K562 (cell line): ENCODE data around the gene ZBTB16. TPM values are rescaled to one million over a fixed set of nuclear protein-coding genes. Genes with fewer than 3 reads are reported as not detected.
A peak's percentile ranks its signal among the peaks of the same experiment; 100 is the strongest.

Experiments
- CC2D1A ChIP-seq: fragments of 450-650 bp; IDR thresholded peaks from 2 replicates; pipeline ENCODE4 v1.6.1; 2017; ENCODE audit warnings: mild to moderate bottlenecking
- DEAF1 ChIP-seq: fragments of 450-650 bp; formaldehyde crosslinking; IDR thresholded peaks from 2 replicates; pipeline ENCODE4 v1.4.0; 2020; ENCODE audit warnings: mild to moderate bottlenecking, moderate library complexity
- HNRNPL ChIP-seq: fragments of 200-400 bp; formaldehyde crosslinking; IDR thresholded peaks from 2 replicates; pipeline ENCODE4 v1.6.1; 2017; ENCODE audit warnings: low read depth, mild to moderate bottlenecking, low read length
- IRF9 ChIP-seq: fragments of 450-650 bp; IDR thresholded peaks from 2 replicates; pipeline ENCODE4 v1.6.1; 2016; ENCODE audit warnings: missing biosample characterization, missing genetic modification characterization
- LARP7 ChIP-seq: fragments of 450-650 bp; IDR thresholded peaks from 2 replicates; pipeline ENCODE4 v1.6.1; 2016
- MEF2D ChIP-seq: conservative IDR thresholded peaks from 2 replicates; pipeline ENCODE4 v1.6.1; 2016; ENCODE audit warnings: low read depth, missing genetic modification characterization, missing compliant biosample characterization
- MEIS2 ChIP-seq: fragments of 450-650 bp; IDR thresholded peaks from 2 replicates; pipeline ENCODE4 v1.6.1; 2014; ENCODE audit warnings: mild to moderate bottlenecking; ENCODE audit not compliant: partially characterized antibody
- MLX ChIP-seq, 2 experiments: fragments of 450-650 bp in 1 of 2; sonication (generic) in 1 of 2; formaldehyde crosslinking; conservative IDR thresholded peaks; 2 replicates each; pipeline versions ENCODE4 v1.4.0 to v1.8.1; 2020 to 2022; ENCODE audit warnings: mild to moderate bottlenecking in 1 of 2, missing genetic modification reagents in 1 of 2
- MTF1 ChIP-seq: fragments of 250-450 bp; sonication (Bioruptor Pico); IDR thresholded peaks from 2 replicates; pipeline ENCODE4 v1.9.0; 2021; ENCODE audit warnings: moderate library complexity, mild to moderate bottlenecking, inconsistent platforms, borderline replicate concordance
- RBBP5 ChIP-seq: fragments of 200-600 bp; sonication (generic); IDR thresholded peaks from 2 replicates; pipeline ENCODE4 v1.6.1; 2012; ENCODE audit warnings: borderline replicate concordance, mild to moderate bottlenecking, low read length, control low read depth, inconsistent platforms; ENCODE audit not compliant: insufficient read depth, poor library complexity, severe bottlenecking
- RBM39 ChIP-seq: fragments of 200-400 bp; formaldehyde crosslinking; optimal IDR thresholded peaks from 2 replicates; pipeline ENCODE3; 2018; ENCODE audit warnings: low read depth, low read length
- SPI1 ChIP-seq: IDR thresholded peaks from 2 replicates; pipeline ENCODE4 v1.6.1; 2011; ENCODE audit warnings: low read depth, low read length, control low read depth, borderline replicate concordance
- SREBF2 ChIP-seq: sonication (generic); formaldehyde crosslinking; IDR thresholded peaks from 2 replicates; pipeline ENCODE4 v1.4.0; 2020; ENCODE audit warnings: mild to moderate bottlenecking, missing genetic modification reagents
- TEAD4 ChIP-seq, 2 experiments: sonication (generic) in 1 of 2; formaldehyde crosslinking in 1 of 2; IDR thresholded peaks; 2 replicates each; pipeline versions ENCODE4 v1.6.1 to v1.8.0; 2012 to 2022; ENCODE audit warnings: borderline replicate concordance in 1 of 2, inconsistent platforms in 1 of 2, low read length in 1 of 2, mild to moderate bottlenecking in 1 of 2, missing genetic modification reagents in 1 of 2
- U2AF2 ChIP-seq: fragments of 200-400 bp; formaldehyde crosslinking; optimal IDR thresholded peaks from 2 replicates; pipeline ENCODE3; 2017; ENCODE audit warnings: low read depth, mild to moderate bottlenecking, low read length
- YY1 ChIP-seq, 3 experiments: IDR thresholded peaks; 2 replicates each; pipeline ENCODE4 v1.6.1; 2011; ENCODE audit warnings: low read length in 2 of 3, mild to moderate bottlenecking in 2 of 3, moderate library complexity in 2 of 3, borderline replicate concordance in 1 of 3, control low read depth in 1 of 3, low read depth in 1 of 3; ENCODE audit not compliant: insufficient read depth in 3 of 3, insufficient replicate concordance in 2 of 3, control insufficient read depth in 1 of 3, insufficient read length in 1 of 3; ENCODE audit errors: extremely low read depth in 1 of 3
- ZBTB26 ChIP-seq: fragments of 450-650 bp; formaldehyde crosslinking; IDR thresholded peaks from 2 replicates; pipeline ENCODE4 v1.4.0; 2022; ENCODE audit warnings: missing genetic modification characterization
- ZNF124 ChIP-seq: sonication (generic); formaldehyde crosslinking; IDR thresholded peaks from 2 replicates; pipeline ENCODE4 v1.8.1; 2022; ENCODE audit warnings: missing genetic modification reagents
- ZNF507 ChIP-seq: conservative IDR thresholded peaks from 2 replicates; pipeline ENCODE4 v1.6.1; 2017; ENCODE audit warnings: missing genetic modification characterization, missing compliant biosample characterization
- ZNF551 ChIP-seq: fragments of 250-450 bp; sonication (Bioruptor Pico); IDR thresholded peaks from 2 replicates; pipeline ENCODE4 v1.5.0; 2021; ENCODE audit warnings: mild to moderate bottlenecking, moderate library complexity
- polyA plus RNA-seq, 8 experiments: library from polyadenylated mRNA; depleted of rRNA in 4 of 8; stranded (reverse) in 5 of 8; unstranded in 3 of 8; fragments of >200 nt; fragmentation: Nextera tagmentation in 2 of 8; fragmentation: Illumina TruSeq in 1 of 8; extraction: Ambion mirVana in 2 of 8; extraction: Trizol in 1 of 8; gene quantifications; 2 replicates each; pipeline versions ENCODE4 v1.2.1 to v1.2.3, GENCODE V29; 2011 to 2014; ENCODE audit warnings: inconsistent platforms in 1 of 8, missing spikeins in 1 of 8
- total RNA-seq, 7 experiments: library from RNA; depleted of rRNA in 6 of 7; stranded (reverse); fragments of >200 nt in 6 of 7; fragmentation: Illumina TruSeq in 2 of 7; extraction: Trizol in 2 of 7; gene quantifications; 2 replicates each; pipeline versions ENCODE4 v1.2.1 to v1.2.3, GENCODE V29; 2011 to 2021; ENCODE audit warnings: low replicate concordance in 1 of 7

ZBTB16 gene
- total and polyA plus RNA-seq, 9 of the 15 experiments (the other 6 are each of a cell fraction or from before 2014, with no cell fraction given) = 0.06 to 0.40 (median 0.24) TPM; not detected in 4

GRCh38 chr11:114263513-114264170, 204.1 kb downstream of the ZBTB16 start (continued):
- peak; percentile 35 for TF ChIP-seq MEIS2
- no peak for TF ChIP-seq MEF2D (tag)
- no peak for TF ChIP-seq HNRNPL
- TF ChIP-seq ZNF507 (tag) = no peak
- no peak for TF ChIP-seq RBBP5
- TF ChIP-seq ZNF124 (CRISPR knock-in tag) = no peak
- TF ChIP-seq TEAD4 (IDR thresholded peaks at IDR 0.05; ENCODE audit: low read length) = no peak
- no peak for TF ChIP-seq TEAD4 (CRISPR knock-in tag; IDR thresholded peaks at IDR 0.05; ENCODE audit: borderline replicate concordance)
- no peak for TF ChIP-seq LARP7
- TF ChIP-seq MLX (CRISPR knock-in tag; conservative IDR thresholded peaks at IDR 0.05) = no peak
- TF ChIP-seq SPI1 = peak; percentile 20; the same call in 1 of the 2 replicates
- TF ChIP-seq RBM39 = no peak
- TF ChIP-seq MTF1 (CRISPR knock-in tag) = no peak
- TF ChIP-seq DEAF1 (CRISPR knock-in tag) = no peak
- no peak for TF ChIP-seq CC2D1A
- TF ChIP-seq ZBTB26 = no peak
- TF ChIP-seq YY1 (IDR thresholded peaks at IDR 0.05; ENCODE audit: borderline replicate concordance in 1 of 3, control insufficient read depth in 1 of 3, extremely low read depth in 1 of 3, insufficient read depth in 3 of 3, insufficient read length in 1 of 3, insufficient replicate concordance in 2 of 3, low read depth in 1 of 3, low read length in 2 of 3) = no peak
- TF ChIP-seq SREBF2 (CRISPR knock-in tag) = no peak
- no peak for TF ChIP-seq ZNF551 (CRISPR knock-in tag)
- no peak for TF ChIP-seq IRF9 (tag)
- TF ChIP-seq U2AF2 = no peak
